HEK293 (cell line): Measurements from ENCODE around the gene PLCB3.

Source experiments
- CTCF ChIA-PET: fragments of 350-600 bp; formaldehyde crosslinking; extraction: SDS; loops from one replicate; lab custom pipeline; 2021; ENCODE audit warnings: antibody characterized with exemption; lab: Yijun Ruan, JAX
- POLR2A ChIA-PET: fragments of 300-600 bp; formaldehyde crosslinking; extraction: SDS; loops from one replicate; lab custom pipeline; 2020; ENCODE audit warnings: antibody characterized with exemption, inconsistent platforms; lab: Yijun Ruan, JAX
- H3K27ac ChIP-seq: fragments of 200-500 bp; sonication (Bioruptor generic); 2 replicates; pipeline ENCODE4 v1.5.1; 2014; ENCODE audit warnings: low read depth, low read length, control low read depth, inconsistent platforms; ENCODE audit errors: extremely low read depth
- H3K36me3 ChIP-seq, 2 experiments: fragments of 200-500 bp in 1 of 2; sonication (Bioruptor generic) in 1 of 2; 1 replicate in 1 of 2; 2 replicates in 1 of 2; pipeline ENCODE4 v1.5.1; 2014 to 2017; ENCODE audit warnings: inconsistent platforms in 2 of 2, low read length in 2 of 2; ENCODE audit not compliant: control insufficient read depth in 2 of 2, insufficient read depth in 1 of 2
- H3K4me1 ChIP-seq: fragments of 200-500 bp; sonication (Bioruptor generic); 2 replicates; pipeline ENCODE4 v1.5.1; 2014; ENCODE audit warnings: mild to moderate bottlenecking, low read length, inconsistent platforms; ENCODE audit not compliant: control insufficient read depth, insufficient read depth
- H3K4me3 ChIP-seq: 2 replicates; pipeline ENCODE4 v1.5.1; 2011; ENCODE audit warnings: low read depth, mild to moderate bottlenecking, control low read depth, low read length, moderate library complexity
- H3K9me3 ChIP-seq: fragments of 200-500 bp; sonication (Bioruptor generic); 2 replicates; pipeline ENCODE4 v1.5.1; 2014; ENCODE audit warnings: low read depth, low read length, inconsistent platforms; ENCODE audit not compliant: control insufficient read depth, insufficient read depth
- GLI4 ChIP-seq: fragments of 450-650 bp; formaldehyde crosslinking; IDR thresholded peaks from 2 replicates; pipeline ENCODE4 v1.5.1; 2016; ENCODE audit warnings: missing biosample characterization, missing genetic modification characterization
- IKZF3 ChIP-seq: fragments of 450-650 bp; IDR thresholded peaks from 2 replicates; pipeline ENCODE4 v1.5.0; 2018; ENCODE audit warnings: missing biosample characterization, mild to moderate bottlenecking, missing genetic modification characterization, moderate library complexity
- INSM2 ChIP-seq: fragments of 450-650 bp; formaldehyde crosslinking; IDR thresholded peaks from 2 replicates; pipeline ENCODE4 v1.5.1; 2016; ENCODE audit warnings: missing biosample characterization, missing genetic modification characterization
- KLF1 ChIP-seq: fragments of 450-650 bp; formaldehyde crosslinking; IDR thresholded peaks from 2 replicates; pipeline ENCODE4 v1.5.1; 2016; ENCODE audit warnings: missing biosample characterization, missing genetic modification characterization
- KLF16 ChIP-seq: fragments of 450-650 bp; formaldehyde crosslinking; IDR thresholded peaks from 2 replicates; pipeline ENCODE4 v1.5.1; 2017; ENCODE audit warnings: missing biosample characterization, missing genetic modification characterization
- KLF17 ChIP-seq: fragments of 450-650 bp; formaldehyde crosslinking; IDR thresholded peaks from 2 replicates; pipeline ENCODE4 v1.5.1; 2016; ENCODE audit warnings: missing biosample characterization, missing genetic modification characterization
- SCRT2 ChIP-seq: fragments of 450-650 bp; formaldehyde crosslinking; IDR thresholded peaks from 2 replicates; pipeline ENCODE4 v1.5.1; 2016; ENCODE audit warnings: missing biosample characterization, missing genetic modification characterization
- SETDB1 ChIP-seq: IDR thresholded peaks from one replicate; pipeline ENCODE4 v1.6.1; 2017; ENCODE audit warnings: mild to moderate bottlenecking, low read length, moderate library complexity, mixed read lengths; ENCODE audit not compliant: insufficient read length
- SP2 ChIP-seq: fragments of 450-650 bp; formaldehyde crosslinking; IDR thresholded peaks from 2 replicates; pipeline ENCODE4 v1.5.1; 2016; ENCODE audit warnings: missing biosample characterization, missing genetic modification characterization
- TSHZ1 ChIP-seq: fragments of 450-650 bp; formaldehyde crosslinking; IDR thresholded peaks from 2 replicates; pipeline ENCODE4 v1.5.1; 2016; ENCODE audit warnings: missing biosample characterization, missing genetic modification characterization, borderline replicate concordance
- ZBTB1 ChIP-seq: fragments of 450-650 bp; formaldehyde crosslinking; IDR thresholded peaks from 2 replicates; pipeline ENCODE4 v1.5.1; 2016; ENCODE audit warnings: missing biosample characterization, missing genetic modification characterization
- ZBTB26 ChIP-seq: fragments of 450-650 bp; formaldehyde crosslinking; optimal IDR thresholded peaks from 2 replicates; pipeline ENCODE3; 2016; ENCODE audit warnings: missing biosample characterization, mild to moderate bottlenecking, missing genetic modification characterization
- ZIC2 ChIP-seq: fragments of 450-650 bp; formaldehyde crosslinking; IDR thresholded peaks from 2 replicates; pipeline ENCODE4 v1.5.1; 2016; ENCODE audit warnings: missing biosample characterization, missing genetic modification characterization
- ZNF10 ChIP-seq: fragments of 450-650 bp; formaldehyde crosslinking; IDR thresholded peaks from 2 replicates; pipeline ENCODE4 v1.5.1; 2017; ENCODE audit warnings: missing biosample characterization, missing genetic modification characterization
- ZNF335 ChIP-seq: fragments of 450-650 bp; formaldehyde crosslinking; conservative IDR thresholded peaks from 2 replicates; pipeline ENCODE4 v1.5.1; 2016; ENCODE audit warnings: missing biosample characterization, missing genetic modification characterization
- ZNF341 ChIP-seq: fragments of 450-650 bp; formaldehyde crosslinking; IDR thresholded peaks from 2 replicates; pipeline ENCODE4; 2016; ENCODE audit warnings: low read depth, missing biosample characterization, missing genetic modification characterization
- ZNF350 ChIP-seq: fragments of 450-650 bp; formaldehyde crosslinking; IDR thresholded peaks from 2 replicates; pipeline ENCODE4 v1.5.0; 2017; ENCODE audit warnings: missing biosample characterization, mild to moderate bottlenecking, missing genetic modification characterization
- ZNF433 ChIP-seq: fragments of 450-650 bp; formaldehyde crosslinking; IDR thresholded peaks from 2 replicates; pipeline ENCODE4 v1.5.1; 2016; ENCODE audit warnings: missing biosample characterization, missing genetic modification characterization, low read depth
- ZNF555 ChIP-seq: fragments of 450-650 bp; formaldehyde crosslinking; conservative IDR thresholded peaks from 2 replicates; pipeline ENCODE4 v1.5.1; 2017; ENCODE audit warnings: missing biosample characterization, mild to moderate bottlenecking, missing genetic modification characterization, inconsistent platforms
- ZNF561 ChIP-seq: fragments of 450-650 bp; IDR thresholded peaks from 2 replicates; pipeline ENCODE4 v1.5.1; 2018; ENCODE audit warnings: missing biosample characterization, missing genetic modification characterization, borderline replicate concordance
- ZNF621 ChIP-seq: fragments of 450-650 bp; formaldehyde crosslinking; IDR thresholded peaks from 2 replicates; pipeline ENCODE4 v1.5.1; 2017; ENCODE audit warnings: missing biosample characterization, missing genetic modification characterization
- ZNF785 ChIP-seq: fragments of 450-650 bp; formaldehyde crosslinking; IDR thresholded peaks from 2 replicates; pipeline ENCODE4 v1.5.1; 2016; ENCODE audit warnings: missing biosample characterization, missing genetic modification characterization
- ZSCAN16 ChIP-seq: fragments of 450-650 bp; formaldehyde crosslinking; IDR thresholded peaks from 2 replicates; pipeline ENCODE4 v1.5.1; 2016; ENCODE audit warnings: missing biosample characterization, missing genetic modification characterization
- ZSCAN30 ChIP-seq: fragments of 450-650 bp; IDR thresholded peaks from 2 replicates; pipeline ENCODE4 v1.5.1; 2018; ENCODE audit warnings: missing biosample characterization, mild to moderate bottlenecking, missing genetic modification characterization, moderate library complexity
- ZXDB ChIP-seq: fragments of 450-650 bp; formaldehyde crosslinking; IDR thresholded peaks from 2 replicates; pipeline ENCODE4 v1.5.1; 2016; ENCODE audit warnings: missing biosample characterization, missing genetic modification characterization

The PLCB3 gene

GRCh38 chr11:64267207-64267945, 16.0 kb downstream of the PLCB3 start:
- peaks cover 2% of the 10 kb centered on the region; the same call in 1 of the 2 replicates for H3K4me1 ChIP-seq
- TF ChIP-seq ZNF350 (tag by site-specific recombination) (no peak), ZNF433 (tag by site-specific recombination) (no peak), SETDB1 (no peak), INSM2 (tag by site-specific recombination) (no peak), ZBTB1 (tag by site-specific recombination) (no peak), SCRT2 (tag by site-specific recombination) (peak; percentile 50), ZBTB26 (no peak), ZSCAN16 (tag by site-specific recombination) (no peak), ZNF555 (tag by site-specific recombination) (no peak)
- H3K9me3 ChIP-seq: no peaks in the 10 kb centered on the region
- no peak overlapping the region for H3K4me3 ChIP-seq
- H3K36me3 ChIP-seq: peaks cover 0 to 44% of the 10 kb centered on the region in 2 experiments; a peak in 1 of 3 replicates
- H3K27ac ChIP-seq: no peak overlapping the region; the same call in 1 of the 2 replicates
- ChIA-PET CTCF (interaction anchor here (0.6 to 6.8 kb wide), 6 partner anchors 16 to 383 kb away, joined by 3 to 81 read pairs (median 4); partner anchors contain the start of genes CATSPERZ, ESRRA and PLCB3), POLR2A (interaction anchor here (0.6 to 7.0 kb wide), 7 partner anchors 9 to 53 kb away, joined by 3 to 96 read pairs (median 5); partner anchors contain the start of genes BAD, FKBP2, GPR137 and PLCB3)

GRCh38 chr11:64268025-64268892, 16.9 kb downstream of the PLCB3 start:
- CTCF ChIA-PET: interaction anchor here (0.7 to 6.8 kb wide), 6 partner anchors 16 to 382 kb away, joined by 3 to 81 read pairs (median 4); partner anchors contain the start of genes CATSPERZ, ESRRA and PLCB3
- Histone ChIP-seq H3K4me3 (no peak overlapping the region), H3K27ac (peak overlapping the region; percentile 83), H3K4me1 (peaks cover 2% of the 10 kb centered on the region; the same call in 1 of the 2 replicates), H3K9me3 (no peaks in the 10 kb centered on the region), H3K36me3 (peaks cover 0 to 39% of the 10 kb centered on the region in 2 experiments; a peak in 1 of 3 replicates)
- POLR2A ChIA-PET: interaction anchor here (0.6 to 7.0 kb wide), 11 partner anchors 10 to 87 kb away, joined by 3 to 96 read pairs (median 5); partner anchors contain the start of genes BAD, FERMT3, FKBP2 and GPR137
- TF ChIP-seq ZIC2: peak; percentile 16; the same call in 1 of the 2 replicates
- TF ChIP-seq GLI4: no peak
- 0 out of 2 replicates have a peak, but pooled peaks have one; percentile 7 for TF ChIP-seq ZNF335 (tag by site-specific recombination)
- TF ChIP-seq KLF16 (tag by site-specific recombination): peak; percentile 37; the same call in 1 of the 2 replicates
- no peak for TF ChIP-seq ZNF785 (tag by site-specific recombination)
- 0 out of 2 replicates have a peak, but pooled peaks have one; percentile 24 for TF ChIP-seq ZSCAN30 (tag by site-specific recombination)
- TF ChIP-seq ZNF341: peak; percentile 89
- TF ChIP-seq SP2 (tag by site-specific recombination): peak; percentile 66
- TF ChIP-seq ZNF10 (tag by site-specific recombination): peak; percentile 21; the same call in 1 of the 2 replicates
- no peak for TF ChIP-seq ZNF621 (tag by site-specific recombination)
- TF ChIP-seq ZXDB (tag by site-specific recombination): no peak
- peak; percentile 53; the same call in 1 of the 2 replicates for TF ChIP-seq IKZF3 (tag by site-specific recombination)
- TF ChIP-seq KLF1 (tag by site-specific recombination): peak; percentile 76
- TF ChIP-seq ZNF561 (tag by site-specific recombination): no peak
- TF ChIP-seq TSHZ1: no peak
- 0 out of 2 replicates have a peak, but pooled peaks have one; percentile 18 for TF ChIP-seq KLF17 (tag by site-specific recombination)
